ENCODE results near the gene P2RX7.

- TF ChIP-seq, protein P1, sequence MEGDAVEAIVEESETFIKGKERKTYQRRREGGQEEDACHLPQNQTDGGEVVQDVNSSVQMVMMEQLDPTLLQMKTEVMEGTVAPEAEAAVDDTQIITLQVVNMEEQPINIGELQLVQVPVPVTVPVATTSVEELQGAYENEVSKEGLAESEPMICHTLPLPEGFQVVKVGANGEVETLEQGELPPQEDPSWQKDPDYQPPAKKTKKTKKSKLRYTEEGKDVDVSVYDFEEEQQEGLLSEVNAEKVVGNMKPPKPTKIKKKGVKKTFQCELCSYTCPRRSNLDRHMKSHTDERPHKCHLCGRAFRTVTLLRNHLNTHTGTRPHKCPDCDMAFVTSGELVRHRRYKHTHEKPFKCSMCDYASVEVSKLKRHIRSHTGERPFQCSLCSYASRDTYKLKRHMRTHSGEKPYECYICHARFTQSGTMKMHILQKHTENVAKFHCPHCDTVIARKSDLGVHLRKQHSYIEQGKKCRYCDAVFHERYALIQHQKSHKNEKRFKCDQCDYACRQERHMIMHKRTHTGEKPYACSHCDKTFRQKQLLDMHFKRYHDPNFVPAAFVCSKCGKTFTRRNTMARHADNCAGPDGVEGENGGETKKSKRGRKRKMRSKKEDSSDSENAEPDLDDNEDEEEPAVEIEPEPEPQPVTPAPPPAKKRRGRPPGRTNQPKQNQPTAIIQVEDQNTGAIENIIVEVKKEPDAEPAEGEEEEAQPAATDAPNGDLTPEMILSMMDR (IDR thresholded peaks at IDR 0.05) = no peak
- TF ChIP-seq POLR2AphosphoS5 (IDR thresholded peaks at IDR 0.05; ENCODE audit: low read depth, low read length) (no peak), TCF7L2 (IDR thresholded peaks at IDR 0.05; ENCODE audit: low read depth, low read length) (no peak), SIN3A (IDR thresholded peaks at IDR 0.05; ENCODE audit: borderline replicate concordance, insufficient read depth, low read depth, low read length) (no peak), REST (IDR thresholded peaks at IDR 0.05; ENCODE audit: insufficient read depth in 1 of 2, low read depth in 2 of 2, low read length in 1 of 2) (no peak)
Observed at GRCh38 chr12:121116318-121117225, 16.1 kb upstream of the P2RX7 start.

Data from Panc1 (cell line).